HG03280 (cell line): Measurements from ENCODE around the gene CREM.

Experiments
- ATAC-seq: cut with Tn5 transposase; IDR thresholded peaks from one replicate; pipeline ENCODE4 v1.9.1; 2021; ENCODE audit warnings: mild to moderate bottlenecking, moderate library complexity; ENCODE audit not compliant: unreplicated experiment

Gene CREM

GRCh38 chr10:35133586-35133985 lies 6.9 kb downstream of the CREM start:
- no peak for ATAC-seq

GRCh38 chr10:35135861-35136260 lies 9.2 kb downstream of the CREM start:
- ATAC-seq = no peak

- no peak for ATAC-seq
Measured at GRCh38 chr10:35136263-35136815, 9.7 kb downstream of the CREM start.

GRCh38 chr10:35140126-35140525 lies 13.5 kb downstream of the CREM start:
- ATAC-seq = no peak

GRCh38 chr10:35140727-35141126 lies 14.1 kb downstream of the CREM start:
- no peak for ATAC-seq

- no peak for ATAC-seq
Measured at GRCh38 chr10:35150308-35150707, 23.7 kb downstream of the CREM start.

- no peak for ATAC-seq
Measured at GRCh38 chr10:35152992-35153391, 26.3 kb downstream of the CREM start.

- no peak for ATAC-seq
Measured at GRCh38 chr10:35153716-35154115, 27.1 kb downstream of the CREM start.

GRCh38 chr10:35160743-35161142 lies 34.1 kb downstream of the CREM start:
- no peak for ATAC-seq

GRCh38 chr10:35161906-35162305 lies 35.3 kb downstream of the CREM start:
- ATAC-seq = no peak

GRCh38 chr10:35165136-35165535 lies 38.5 kb downstream of the CREM start:
- ATAC-seq = no peak

GRCh38 chr10:35165811-35166210 lies 39.2 kb downstream of the CREM start:
- ATAC-seq = no peak

- no peak for ATAC-seq
Measured at GRCh38 chr10:35166607-35167006, 40.0 kb downstream of the CREM start.

- no peak for ATAC-seq
Measured at GRCh38 chr10:35167342-35167741, 40.7 kb downstream of the CREM start.

GRCh38 chr10:35172146-35172545 lies 45.5 kb downstream of the CREM start:
- no peak for ATAC-seq

GRCh38 chr10:35172574-35172973 lies 45.9 kb downstream of the CREM start:
- no peak for ATAC-seq

- no peak for ATAC-seq
Measured at GRCh38 chr10:35178331-35178730, 51.7 kb downstream of the CREM start.

- ATAC-seq = no peak
Measured at GRCh38 chr10:35182631-35183510, 56.2 kb downstream of the CREM start.

GRCh38 chr10:35184527-35185171 lies 58.0 kb downstream of the CREM start:
- ATAC-seq = no peak

- no peak for ATAC-seq
Measured at GRCh38 chr10:35185260-35186034, 58.8 kb downstream of the CREM start.

GRCh38 chr10:35188954-35189353 lies 62.3 kb downstream of the CREM start:
- ATAC-seq = no peak
